Mammary epithelial cell (primary cell): Measurements from ENCODE around the gene DARS2.

Experiments used
- EZH2 ChIP-seq: IDR thresholded peaks from 2 replicates; pipeline ENCODE4 v1.6.1; 2012; ENCODE audit warnings: low read length, inconsistent platforms, borderline replicate concordance
- TF ChIP-seq, protein P1 (sequence below), 2 donors: IDR thresholded peaks in 1 of 2; conservative IDR thresholded peaks in 1 of 2; 2 replicates each; pipeline ENCODE4 v1.5.1; 2011 to 2012; ENCODE audit warnings: inconsistent platforms in 2 of 2, low read length in 2 of 2, mild to moderate bottlenecking in 2 of 2, control low read depth in 1 of 2, low read depth in 1 of 2; ENCODE audit not compliant: insufficient read depth in 1 of 2; ENCODE audit errors: extremely low read depth in 1 of 2

DNA sequence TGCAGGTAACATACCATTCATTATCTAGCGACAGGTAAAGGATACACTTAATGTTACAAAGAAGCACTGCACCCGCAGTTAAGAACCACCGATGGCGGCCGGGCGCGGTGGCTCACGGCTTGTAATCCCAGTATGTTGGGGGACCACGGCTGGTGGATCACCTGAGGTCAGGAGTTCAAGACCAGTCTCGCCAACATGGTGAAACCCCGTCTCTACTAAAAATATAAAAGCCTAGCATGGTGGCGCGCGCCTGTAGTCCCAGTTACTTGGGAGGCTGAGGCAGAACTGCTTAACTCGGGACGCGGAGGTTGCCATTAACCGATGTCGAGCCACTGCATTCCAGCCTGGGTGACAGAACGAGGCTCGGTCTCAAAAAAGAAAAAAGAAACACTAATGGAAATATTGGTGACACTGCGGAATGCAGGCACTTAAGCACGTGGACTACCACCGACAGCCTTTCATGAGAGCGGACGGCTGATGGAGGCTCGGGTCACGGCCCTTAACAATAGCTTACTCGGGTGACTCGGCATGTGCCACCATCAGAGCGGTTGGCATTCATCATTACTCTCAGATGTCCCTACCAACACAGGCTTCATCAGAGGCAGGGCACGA, 42.8 kb downstream of the DARS2 start:
- TF ChIP-seq, protein P1, sequence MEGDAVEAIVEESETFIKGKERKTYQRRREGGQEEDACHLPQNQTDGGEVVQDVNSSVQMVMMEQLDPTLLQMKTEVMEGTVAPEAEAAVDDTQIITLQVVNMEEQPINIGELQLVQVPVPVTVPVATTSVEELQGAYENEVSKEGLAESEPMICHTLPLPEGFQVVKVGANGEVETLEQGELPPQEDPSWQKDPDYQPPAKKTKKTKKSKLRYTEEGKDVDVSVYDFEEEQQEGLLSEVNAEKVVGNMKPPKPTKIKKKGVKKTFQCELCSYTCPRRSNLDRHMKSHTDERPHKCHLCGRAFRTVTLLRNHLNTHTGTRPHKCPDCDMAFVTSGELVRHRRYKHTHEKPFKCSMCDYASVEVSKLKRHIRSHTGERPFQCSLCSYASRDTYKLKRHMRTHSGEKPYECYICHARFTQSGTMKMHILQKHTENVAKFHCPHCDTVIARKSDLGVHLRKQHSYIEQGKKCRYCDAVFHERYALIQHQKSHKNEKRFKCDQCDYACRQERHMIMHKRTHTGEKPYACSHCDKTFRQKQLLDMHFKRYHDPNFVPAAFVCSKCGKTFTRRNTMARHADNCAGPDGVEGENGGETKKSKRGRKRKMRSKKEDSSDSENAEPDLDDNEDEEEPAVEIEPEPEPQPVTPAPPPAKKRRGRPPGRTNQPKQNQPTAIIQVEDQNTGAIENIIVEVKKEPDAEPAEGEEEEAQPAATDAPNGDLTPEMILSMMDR (conservative IDR thresholded peaks at IDR 0.05 in 1 of 2, IDR thresholded peaks at IDR 0.05 in 1 of 2; ENCODE audit: extremely low read depth in 1 of 2, insufficient read depth in 1 of 2, low read depth in 1 of 2, low read length in 2 of 2), result no peak
- TF ChIP-seq EZH2, result no peak
